GM18907 (cell line): ENCODE results near the gene PAK4.
"Not testable (repeated sequence)": the region's sequence is repeated elsewhere in the genome, so short reads cannot be mapped to it uniquely, and the experiment has no call there.

ENCODE experiments used
- ATAC-seq: cut with Tn5 transposase; IDR thresholded peaks from one replicate; pipeline ENCODE4 v1.9.1; 2021; ENCODE audit warnings: mild to moderate bottlenecking, moderate library complexity; ENCODE audit not compliant: unreplicated experiment

The PAK4 gene

DNA sequence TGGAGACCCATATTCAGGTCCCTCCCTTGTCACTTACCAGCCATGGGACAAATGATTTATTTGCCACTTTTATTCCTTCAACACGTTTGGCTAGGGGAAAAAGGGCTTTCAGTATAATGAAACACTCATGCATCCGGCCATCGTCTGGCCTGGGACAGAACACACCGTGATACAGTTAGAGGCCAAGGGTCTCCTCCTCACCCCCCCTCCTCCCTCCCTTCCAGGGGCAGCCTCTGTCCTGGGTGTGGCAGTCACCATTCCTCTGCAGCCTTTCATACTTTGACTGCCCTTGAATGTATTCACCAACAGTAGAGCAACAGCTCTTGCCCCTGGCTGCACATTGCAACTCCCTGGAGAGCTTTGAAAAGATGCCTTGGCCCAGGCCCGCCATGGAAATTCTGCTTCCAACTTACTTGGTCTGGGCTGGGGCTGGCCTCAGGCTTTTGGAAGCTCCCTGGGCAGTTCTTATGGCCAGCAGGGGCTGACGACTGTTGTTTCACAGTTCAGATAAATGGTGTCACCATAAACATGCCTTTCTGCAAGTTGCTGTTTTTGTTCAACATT lies 3.0 kb downstream of the PAK4 start:
- no peak for ATAC-seq

DNA sequence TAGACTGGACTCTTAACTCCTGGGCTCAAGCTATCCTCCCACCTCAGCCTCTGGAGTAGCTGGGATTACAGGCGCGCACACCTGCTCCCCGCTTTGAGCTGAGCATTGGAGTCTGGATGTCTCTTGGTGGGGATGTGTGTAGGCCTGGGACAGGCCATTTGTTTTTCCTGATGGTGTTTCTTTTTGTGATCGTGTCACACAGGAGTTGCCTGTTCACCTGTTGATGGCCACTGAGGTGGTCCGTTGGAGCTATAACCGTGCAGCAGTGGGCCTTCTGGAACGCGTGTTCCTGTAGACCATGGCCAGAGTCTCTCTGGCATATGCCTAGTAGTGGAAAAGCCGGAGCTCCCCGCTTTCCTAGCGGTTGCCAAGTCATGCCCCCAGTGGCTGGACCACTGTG lies 3.5 kb downstream of the PAK4 start:
- ATAC-seq, result no peak

DNA sequence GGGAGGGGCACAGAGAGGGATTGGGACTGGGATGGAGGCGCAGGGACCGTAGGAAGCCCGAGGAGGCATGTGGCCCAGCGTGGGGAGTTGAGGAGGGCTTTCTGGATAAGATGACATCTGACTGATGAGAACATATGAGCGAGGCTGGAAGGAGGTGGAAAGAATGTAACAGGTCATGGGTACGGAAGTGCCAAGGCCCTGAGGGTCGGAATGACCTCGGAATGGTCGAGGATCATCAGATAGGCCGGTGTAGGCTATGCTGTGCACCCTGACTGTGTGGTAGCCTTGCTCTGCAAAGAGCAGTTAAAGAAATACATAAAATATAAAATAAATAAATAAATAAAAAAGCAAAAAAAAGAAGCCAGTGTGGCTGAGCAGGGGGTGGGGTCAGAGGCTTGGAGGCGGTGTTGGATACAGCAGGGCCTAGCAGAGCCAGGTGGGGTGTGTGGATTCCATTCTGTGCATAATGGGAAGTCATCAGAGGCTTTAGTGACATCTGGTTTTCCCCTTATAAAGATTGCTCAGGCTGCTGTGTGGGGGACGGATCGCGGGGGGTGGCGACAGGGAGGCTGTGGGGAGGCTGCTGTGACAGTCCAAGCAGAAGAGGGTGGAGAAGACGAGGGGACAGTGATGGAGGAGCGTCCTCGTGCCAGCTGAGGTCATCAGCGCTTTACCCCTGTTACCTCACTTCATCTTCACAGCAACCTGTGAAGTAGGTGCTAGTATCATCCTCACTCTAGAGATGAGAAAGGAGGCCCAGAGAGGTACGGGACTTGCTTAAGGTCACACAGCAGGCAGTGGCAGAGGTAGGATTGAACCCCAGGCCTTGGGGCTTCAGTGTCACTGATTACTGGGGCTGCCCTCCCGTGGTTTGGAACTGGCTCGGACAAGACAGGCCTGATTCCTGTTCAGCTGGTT lies 5.0 kb downstream of the PAK4 start:
- no peak for ATAC-seq

- ATAC-seq, result no peak
These were observed 5.7 kb downstream of the PAK4 start for GRCh38 chr19:39131255-39131755.

GRCh38 chr19:39132344-39132969 lies 6.9 kb downstream of the PAK4 start:
- no peak for ATAC-seq

DNA sequence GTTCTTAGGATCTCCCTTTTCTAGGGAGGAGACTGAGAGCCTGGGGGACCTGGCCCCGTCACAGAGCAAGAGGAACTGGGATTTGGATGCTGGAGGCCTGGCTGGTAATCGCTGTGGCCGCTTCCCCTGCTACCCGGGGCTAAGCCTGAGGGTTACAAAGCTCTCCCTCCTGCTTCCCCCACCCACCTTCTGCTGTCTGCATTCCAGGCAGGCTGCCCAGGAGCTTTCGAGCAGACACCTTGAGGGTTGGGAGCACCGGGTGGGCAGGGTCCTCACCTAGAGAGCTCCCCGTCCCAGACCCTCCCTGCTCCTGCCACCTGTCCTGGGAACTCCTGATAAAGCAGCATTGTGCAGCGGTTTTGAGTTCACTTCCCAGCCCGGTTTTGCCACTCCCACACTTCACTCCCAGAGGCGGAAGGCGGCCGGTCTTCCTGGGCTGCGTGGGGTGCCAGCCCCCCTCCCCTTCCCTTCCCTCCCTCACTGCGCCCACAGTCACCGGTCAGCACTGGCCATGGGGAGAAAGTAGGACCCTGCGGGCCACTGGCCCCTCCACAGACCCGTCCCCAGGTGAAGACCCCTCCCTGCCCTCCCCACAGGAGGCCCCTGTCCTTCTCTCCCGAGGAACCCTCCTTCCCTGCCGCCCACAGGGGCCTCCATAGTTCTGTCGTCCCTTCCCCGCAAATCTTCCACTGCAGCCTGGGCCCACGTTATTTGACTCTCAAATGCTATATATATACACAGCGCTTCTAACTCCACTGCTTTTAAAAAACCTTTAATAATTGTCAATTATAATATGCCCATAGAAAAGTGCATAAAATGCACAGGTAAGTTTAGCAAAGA lies 8.1 kb downstream of the PAK4 start:
- ATAC-seq, result no peak

DNA sequence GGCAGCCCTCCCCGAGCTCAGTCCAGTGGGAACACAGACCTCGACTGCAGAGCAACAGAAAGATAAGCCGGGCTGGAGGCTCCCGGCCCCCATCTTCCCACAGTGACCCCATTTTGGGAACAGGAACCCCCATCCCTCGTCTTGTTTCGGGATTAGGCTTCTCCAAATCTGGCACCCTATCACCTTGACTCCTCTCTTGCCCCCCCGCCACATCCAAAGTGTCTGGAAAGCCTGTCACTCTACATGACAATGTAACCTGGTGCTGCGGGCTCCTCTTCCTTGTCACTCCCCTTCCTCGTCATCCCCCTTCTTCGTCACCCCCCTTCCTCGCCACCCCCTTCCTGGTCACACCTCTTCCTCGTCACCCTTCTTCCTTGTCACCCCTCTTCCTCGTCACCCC lies 10.1 kb downstream of the PAK4 start:
- ATAC-seq, result no peak

GRCh38 chr19:39136225-39136940 lies 10.8 kb downstream of the PAK4 start:
- ATAC-seq, result no peak

DNA sequence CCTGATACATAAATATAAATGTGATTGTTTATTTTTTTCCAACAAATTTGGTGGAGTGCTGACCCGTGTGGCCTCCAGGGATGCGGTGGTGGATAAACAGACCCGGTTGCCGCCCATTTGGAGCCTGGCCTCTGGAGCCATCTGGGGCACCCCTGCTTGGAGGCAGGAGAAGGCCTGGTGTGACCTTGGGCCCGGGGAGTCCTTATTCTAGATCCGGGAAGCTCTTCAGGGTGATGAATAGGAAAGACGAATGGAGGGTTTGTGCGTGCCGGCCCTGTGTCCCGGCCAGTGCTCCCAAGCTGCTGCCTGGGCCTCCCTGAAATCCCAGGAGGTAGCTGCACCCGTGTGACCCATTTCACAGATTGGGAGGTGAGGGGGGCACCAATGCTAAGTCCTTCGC lies 11.5 kb downstream of the PAK4 start:
- ATAC-seq, result no peak

- ATAC-seq, result no peak
These were observed 12.9 kb downstream of the PAK4 start for GRCh38 chr19:39138221-39139211.

GRCh38 chr19:39139305-39139874 lies 13.8 kb downstream of the PAK4 start:
- ATAC-seq, result no peak

DNA sequence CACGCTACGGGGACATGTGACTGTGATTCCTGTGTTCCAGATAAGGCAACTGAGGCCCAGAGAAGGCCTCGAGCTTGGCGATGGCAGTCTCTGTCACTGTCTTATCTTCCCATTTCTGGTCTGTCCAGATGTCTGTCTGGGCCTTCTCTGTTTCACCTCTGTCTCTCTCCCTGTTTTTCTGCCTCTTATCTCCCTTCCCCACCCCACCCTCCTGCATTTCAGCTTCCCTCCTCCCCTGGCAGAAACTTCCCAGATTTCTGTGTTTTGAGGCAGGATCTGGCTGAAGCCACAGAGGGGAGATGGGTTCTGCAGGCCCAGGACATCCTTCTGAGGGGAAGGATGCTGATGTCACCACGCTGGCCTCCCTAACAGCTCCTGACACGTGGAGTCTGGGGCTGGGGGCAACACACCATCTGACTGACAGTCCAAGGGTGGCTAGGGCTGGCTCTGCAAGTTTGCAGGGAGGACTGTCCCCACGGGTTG lies 14.4 kb downstream of the PAK4 start:
- ATAC-seq, result no peak

DNA sequence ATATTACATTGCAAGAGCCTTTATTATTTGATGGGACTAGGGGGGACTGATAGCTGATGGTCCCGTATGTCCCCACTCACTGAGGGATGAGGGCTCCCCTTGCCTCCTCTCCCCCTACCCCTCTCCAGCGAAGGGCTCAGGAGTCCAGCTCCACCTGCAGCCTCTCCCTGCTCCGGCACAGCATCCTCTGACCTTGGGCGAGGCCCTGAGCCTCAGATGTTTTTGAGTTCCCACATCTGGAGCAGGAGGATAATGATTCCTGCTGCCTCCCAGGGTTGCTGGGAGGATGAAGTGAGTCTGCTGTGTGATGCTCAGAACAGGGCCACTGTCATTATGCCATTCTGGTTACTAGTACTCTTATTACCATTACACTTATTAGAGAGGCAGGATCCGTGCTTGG lies 15.0 kb downstream of the PAK4 start:
- ATAC-seq, result no peak

DNA sequence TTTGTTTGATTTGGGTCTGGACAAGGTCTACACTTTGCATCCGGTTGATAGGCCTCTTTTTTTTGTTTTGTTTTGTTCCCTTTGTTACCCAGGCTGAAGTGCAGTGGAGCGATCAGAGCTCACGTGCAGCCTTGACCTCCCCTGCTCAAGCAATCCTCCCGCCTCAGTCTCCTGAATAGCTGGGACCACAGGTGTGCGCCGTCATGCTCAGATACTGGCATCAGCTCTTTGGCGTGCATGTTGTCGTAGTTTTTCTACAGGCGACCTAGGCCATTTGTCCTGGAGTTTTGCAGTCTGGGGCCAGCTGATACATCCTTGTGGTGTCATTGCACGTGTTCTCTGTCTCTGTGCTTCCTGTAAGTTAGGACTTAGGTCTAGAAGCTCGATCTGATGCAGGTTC lies 16.3 kb downstream of the PAK4 start:
- no peak for ATAC-seq

DNA sequence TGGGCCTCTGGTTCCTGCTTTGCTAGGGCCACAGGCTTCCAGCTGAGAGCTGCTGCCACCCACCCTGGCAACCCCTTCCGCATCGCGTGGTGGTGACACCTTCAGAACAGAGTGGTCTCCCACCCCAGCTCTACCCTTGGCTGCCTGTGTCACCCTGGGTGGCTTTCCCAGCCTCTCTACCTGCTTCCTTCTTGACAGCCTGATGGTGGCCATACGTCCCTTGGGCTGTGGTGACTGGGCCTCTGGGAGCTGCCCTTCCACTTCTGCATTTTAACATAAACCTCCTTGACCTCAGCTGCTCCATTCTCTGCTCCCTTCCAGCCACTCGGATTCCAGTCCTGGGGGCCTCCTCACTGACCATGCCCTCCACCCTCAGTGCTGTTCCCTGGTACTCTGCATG lies 17.0 kb downstream of the PAK4 start:
- ATAC-seq, result no peak

GRCh38 chr19:39143757-39144289 lies 18.2 kb downstream of the PAK4 start:
- ATAC-seq, result not testable (repeated sequence)

GRCh38 chr19:39144290-39145071 lies 18.9 kb downstream of the PAK4 start:
- no peak for ATAC-seq
